HFF-Myc (cell line): ENCODE data around the gene KIF26A.

Experiments used
- DNase-seq: peaks from one replicate; pipeline ENCODE4 v3.0.0-alpha.2; 2011; ENCODE audit warnings: low read depth; ENCODE audit errors: extremely low read depth
- H3K4me3 ChIP-seq: replicated peaks from 2 replicates; pipeline ENCODE4 v1.5.1; 2011; ENCODE audit warnings: low read depth, mild to moderate bottlenecking, control low read depth, low read length
- CTCF ChIP-seq: IDR thresholded peaks from 2 replicates; pipeline ENCODE4 v1.5.1; 2012; ENCODE audit warnings: mild to moderate bottlenecking, low read depth, low read length, control low read depth; ENCODE audit errors: missing control alignments

The KIF26A gene

DNA sequence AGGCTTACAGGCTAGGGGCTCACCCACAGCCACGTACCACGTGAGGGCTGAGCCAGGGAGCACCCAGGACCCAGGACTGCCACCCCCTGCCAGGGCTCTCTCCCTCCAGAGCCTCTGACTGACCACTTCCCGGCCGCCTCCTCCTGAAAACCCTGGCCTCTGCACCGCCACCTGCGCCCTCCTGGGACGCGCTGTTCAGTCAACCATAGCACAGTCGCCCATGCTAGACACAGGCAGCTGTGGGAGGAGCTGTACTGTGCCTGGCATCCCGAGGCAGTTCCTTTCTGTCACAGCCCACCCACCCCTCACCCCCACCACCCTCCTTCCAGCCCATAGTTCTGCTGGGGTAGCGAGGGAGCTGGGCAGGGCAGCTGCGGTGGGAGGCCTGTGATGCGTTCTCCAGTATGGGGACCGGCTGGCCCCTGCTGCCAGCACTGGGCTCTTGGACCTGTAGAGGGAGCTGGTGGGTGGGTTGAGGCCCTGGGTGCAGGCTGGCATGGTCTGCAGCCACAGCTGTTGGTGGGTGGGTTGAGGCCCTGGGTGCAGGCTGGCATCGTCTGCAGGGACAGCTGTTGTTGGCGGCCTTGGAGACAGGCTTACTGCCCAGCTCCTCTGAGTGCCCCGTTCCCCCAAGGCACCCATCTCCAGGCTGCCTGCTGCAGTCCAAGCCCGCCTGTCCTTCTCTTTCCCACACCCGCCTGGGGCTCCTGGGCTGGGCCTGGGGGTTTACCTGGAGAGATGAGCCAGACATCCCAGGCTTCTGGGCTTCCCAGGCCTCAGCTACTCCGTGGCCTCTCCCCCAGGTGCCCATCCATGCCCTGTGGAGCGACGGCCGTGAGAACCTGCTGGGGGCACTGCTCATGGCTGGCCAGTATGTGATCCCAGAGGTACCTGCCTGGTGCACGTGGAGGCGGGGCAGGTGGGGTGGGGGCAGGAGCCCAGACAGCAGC, 41.4 kb upstream of the KIF26A start:
- no peak for DNase-seq
- no peak overlapping the region for H3K4me3 ChIP-seq
- TF ChIP-seq CTCF: no peak

GRCh38 chr14:104098272-104099095, 39.9 kb upstream of the KIF26A start:
- DNase-seq: no peak
- TF ChIP-seq CTCF: no peak

DNA sequence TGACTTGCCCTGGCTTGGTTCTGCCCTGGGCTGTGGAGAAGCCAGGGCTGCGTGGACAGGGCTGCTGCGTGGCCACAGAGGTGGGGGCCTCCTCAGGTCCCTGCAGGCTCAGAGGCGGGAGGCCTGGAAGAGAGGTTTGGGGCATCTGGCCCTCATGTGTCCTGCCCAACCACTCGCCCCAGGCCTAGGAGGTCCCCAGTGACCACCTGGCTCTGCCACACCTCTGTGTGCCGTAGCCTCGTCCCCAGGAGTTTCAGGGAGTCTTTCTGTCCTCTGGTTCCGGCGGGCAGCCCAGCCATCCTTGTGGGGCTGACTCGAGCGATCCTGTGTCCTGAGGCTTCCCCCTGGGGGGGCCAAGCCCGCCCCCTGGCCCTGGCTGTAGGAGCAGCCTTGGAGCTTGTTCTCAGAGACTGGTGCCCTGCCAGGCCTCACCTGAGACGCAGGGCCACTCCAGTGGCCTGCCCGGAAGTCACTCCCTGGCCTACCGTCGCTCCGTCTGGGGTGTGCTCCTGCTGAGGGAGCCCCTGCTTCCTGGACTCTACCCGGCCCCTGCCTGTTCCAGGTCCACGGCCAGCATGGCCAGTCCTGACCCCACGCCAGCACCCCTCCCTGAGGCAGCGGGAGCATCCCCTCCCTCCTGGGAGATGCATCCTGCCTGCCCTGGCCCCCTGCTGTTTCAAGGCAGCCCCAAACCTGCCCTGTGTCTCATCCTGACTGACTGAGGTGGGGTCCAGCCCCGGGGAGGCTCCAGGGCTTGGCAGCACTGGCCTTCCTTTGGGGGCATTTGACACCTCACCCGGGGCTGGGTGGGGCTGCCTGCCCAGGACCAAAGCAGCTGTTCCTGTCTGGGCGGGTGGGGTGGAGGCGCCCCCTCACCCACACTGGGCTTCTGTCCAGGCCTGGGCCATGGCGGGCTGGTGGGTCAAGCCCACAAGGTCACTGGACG, 39.0 kb upstream of the KIF26A start:
- DNase-seq: no peak
- no peak for TF ChIP-seq CTCF
- no peak overlapping the region for H3K4me3 ChIP-seq

More at GRCh38 chr14:104098272-104099095, 39.9 kb upstream of the KIF26A start:
- H3K4me3 ChIP-seq: no peak overlapping the region

DNA sequence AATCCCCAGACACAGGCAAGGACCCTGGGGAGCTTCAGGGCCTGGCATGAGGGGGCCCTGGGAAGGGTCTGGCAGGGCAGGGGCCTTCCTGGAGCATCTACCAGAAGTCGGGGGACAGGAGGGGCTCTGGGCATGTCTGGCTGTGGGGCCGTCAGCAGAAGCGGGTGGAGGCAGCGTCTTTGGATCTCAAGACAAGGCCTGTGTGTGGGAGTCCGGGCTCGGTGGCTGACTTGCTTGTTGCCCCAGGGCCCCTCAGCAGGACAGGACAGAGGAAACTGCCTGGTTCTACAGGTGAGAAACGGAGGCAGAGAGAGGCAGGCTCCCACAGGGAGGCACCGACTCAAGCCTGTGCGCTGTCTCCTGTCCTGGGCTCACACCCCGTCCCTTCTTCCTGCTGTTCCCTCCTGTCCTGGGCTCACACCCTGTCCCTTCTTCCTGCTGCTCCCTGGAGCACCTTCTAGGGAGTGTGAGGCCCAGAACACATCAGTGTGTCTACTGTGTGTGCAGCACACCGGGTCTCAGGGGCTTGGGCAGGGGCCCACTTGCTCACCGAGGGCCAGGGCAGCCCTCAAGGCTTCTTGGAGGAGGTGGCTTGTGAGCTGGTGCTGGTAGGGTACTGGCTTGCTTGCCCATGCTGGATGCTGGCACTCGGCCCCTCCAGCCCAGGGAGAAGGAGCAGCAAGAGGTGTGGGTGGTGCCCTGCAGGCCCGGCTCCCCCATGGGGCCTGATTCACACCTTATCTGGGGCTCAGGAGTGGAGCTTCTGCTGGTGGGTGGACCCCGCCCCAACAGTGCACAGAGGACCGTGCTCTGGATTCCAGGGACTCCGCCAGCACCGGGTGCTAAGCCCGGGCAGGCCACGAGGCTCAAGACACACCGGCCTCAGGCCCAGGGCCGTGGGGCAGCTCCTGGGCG, 38.0 kb upstream of the KIF26A start:
- H3K4me3 ChIP-seq: no peak overlapping the region
- no peak for TF ChIP-seq CTCF
- DNase-seq: no peak

GRCh38 chr14:104101086-104101621, 37.2 kb upstream of the KIF26A start:
- DNase-seq: no peak
- no peak overlapping the region for H3K4me3 ChIP-seq
- TF ChIP-seq CTCF: no peak
